Mesenchymal stem cell (in vitro differentiated cells and primary cell): ENCODE results near the gene SLC34A3.

Source experiments
- DNase-seq: peaks from one replicate; pipeline ENCODE4 v3.0.0-alpha.2; 2013
- H2AFZ ChIP-seq: one replicate; pipeline ENCODE4 v1.6.1; 2013; ENCODE audit warnings: low read depth, mild to moderate bottlenecking, control low read depth, inconsistent platforms, low read length, moderate library complexity
- H2AK5ac ChIP-seq: 2 replicates; pipeline ENCODE4 v1.6.1; 2013; ENCODE audit warnings: low read length, moderate library complexity, mild to moderate bottlenecking, inconsistent platforms; ENCODE audit not compliant: severe bottlenecking
- H2BK120ac ChIP-seq: one replicate; pipeline ENCODE4 v1.6.1; 2013; ENCODE audit warnings: low read depth, mild to moderate bottlenecking, inconsistent platforms, low read length, moderate library complexity
- H2BK12ac ChIP-seq, 2 experiments: one replicate each; pipeline ENCODE4 v1.6.1; 2013; ENCODE audit warnings: inconsistent platforms in 2 of 2, low read length in 2 of 2, mild to moderate bottlenecking in 2 of 2, moderate library complexity in 2 of 2, control low read depth in 1 of 2
- H2BK15ac ChIP-seq: one replicate; pipeline ENCODE4 v1.6.1; 2013; ENCODE audit warnings: mild to moderate bottlenecking, low read depth, inconsistent platforms; ENCODE audit not compliant: poor library complexity, severe bottlenecking
- H2BK5ac ChIP-seq: 2 replicates; pipeline ENCODE4 v1.6.1; 2013; ENCODE audit warnings: low read depth, mild to moderate bottlenecking, low read length, control low read depth, inconsistent platforms; ENCODE audit not compliant: poor library complexity, severe bottlenecking
- H3K14ac ChIP-seq, 2 experiments: one replicate each; pipeline ENCODE4 v1.6.1; 2013; ENCODE audit warnings: inconsistent platforms in 2 of 2, low read length in 2 of 2, control low read depth in 1 of 2, mild to moderate bottlenecking in 1 of 2, moderate library complexity in 1 of 2
- H3K18ac ChIP-seq, 2 experiments: one replicate each; pipeline ENCODE4 v1.6.1; 2013; ENCODE audit warnings: inconsistent platforms in 2 of 2, low read length in 2 of 2, control low read depth in 1 of 2, low read depth in 1 of 2, mild to moderate bottlenecking in 1 of 2
- H3K23ac ChIP-seq, 2 experiments: one replicate each; pipeline ENCODE4 v1.6.1; 2013; ENCODE audit warnings: inconsistent platforms in 2 of 2, low read length in 2 of 2, mild to moderate bottlenecking in 2 of 2, moderate library complexity in 2 of 2, control low read depth in 1 of 2
- H3K27ac ChIP-seq: 2 replicates; pipeline ENCODE4 v1.5.1; 2013; ENCODE audit warnings: mild to moderate bottlenecking, moderate library complexity, low read length, control low read depth, inconsistent platforms; ENCODE audit not compliant: poor library complexity, severe bottlenecking
- H3K27me3 ChIP-seq, 2 experiments: 2 replicates each; pipeline versions ENCODE4 v1.6.1 to v1.7.0; 2013; ENCODE audit warnings: low read length in 2 of 2, mild to moderate bottlenecking in 2 of 2, moderate library complexity in 2 of 2, control low read depth in 1 of 2, inconsistent platforms in 1 of 2; ENCODE audit not compliant: control insufficient read depth in 1 of 2, insufficient read depth in 1 of 2
- H3K36me3 ChIP-seq, 2 experiments: 2 replicates each; pipeline versions ENCODE4 v1.6.1 to v1.7.0; 2013; ENCODE audit warnings: low read length in 2 of 2, control low read depth in 1 of 2, inconsistent platforms in 1 of 2, low read depth in 1 of 2, mild to moderate bottlenecking in 1 of 2; ENCODE audit not compliant: insufficient read depth in 2 of 2, control insufficient read depth in 1 of 2
- H3K4ac ChIP-seq, 2 experiments: one replicate each; pipeline ENCODE4 v1.6.1; 2013; ENCODE audit warnings: inconsistent platforms in 2 of 2, low read length in 2 of 2, mild to moderate bottlenecking in 2 of 2, moderate library complexity in 2 of 2, control low read depth in 1 of 2, low read depth in 1 of 2
- H3K4me1 ChIP-seq: 2 replicates; pipeline ENCODE4 v1.6.1; 2013; ENCODE audit warnings: low read depth, low read length, control low read depth; ENCODE audit not compliant: control insufficient read depth, insufficient read depth
- H3K4me2 ChIP-seq: 2 replicates; pipeline ENCODE4 v1.6.1; 2013; ENCODE audit warnings: low read length, mild to moderate bottlenecking, inconsistent platforms; ENCODE audit not compliant: poor library complexity, severe bottlenecking
- H3K4me3 ChIP-seq, 2 experiments: 2 replicates each; pipeline versions ENCODE4 v1.5.1 to v1.7.0; 2013; ENCODE audit warnings: low read length in 2 of 2, mild to moderate bottlenecking in 2 of 2, control low read depth in 1 of 2, low read depth in 1 of 2; ENCODE audit not compliant: insufficient read depth in 1 of 2
- H3K79me1 ChIP-seq: replicated peaks from 2 replicates; pipeline ENCODE4 v1.6.1; 2013; ENCODE audit warnings: mild to moderate bottlenecking, control low read depth, low read length, inconsistent platforms; ENCODE audit not compliant: poor library complexity, severe bottlenecking
- H3K9ac ChIP-seq: 2 replicates; pipeline ENCODE4 v1.7.0; 2013; ENCODE audit warnings: mild to moderate bottlenecking, low read length, moderate library complexity
- H3K9me3 ChIP-seq: 2 replicates; pipeline ENCODE4 v1.7.0; 2013; ENCODE audit warnings: mild to moderate bottlenecking, low read length; ENCODE audit not compliant: control insufficient read depth
- H4K8ac ChIP-seq: one replicate; pipeline ENCODE4 v1.6.1; 2013; ENCODE audit warnings: inconsistent platforms, mild to moderate bottlenecking, low read length, moderate library complexity
- H4K91ac ChIP-seq: one replicate; pipeline ENCODE4 v1.6.1; 2013; ENCODE audit warnings: mild to moderate bottlenecking, low read length, inconsistent platforms
- WGBS: methylation state at CpG from one replicate; pipeline ENCODE4 v1.1.7; 2013; ENCODE audit warnings: mixed read lengths; 5-methylcytosine and 5-hydroxymethylcytosine counted together

Gene SLC34A3

DNA sequence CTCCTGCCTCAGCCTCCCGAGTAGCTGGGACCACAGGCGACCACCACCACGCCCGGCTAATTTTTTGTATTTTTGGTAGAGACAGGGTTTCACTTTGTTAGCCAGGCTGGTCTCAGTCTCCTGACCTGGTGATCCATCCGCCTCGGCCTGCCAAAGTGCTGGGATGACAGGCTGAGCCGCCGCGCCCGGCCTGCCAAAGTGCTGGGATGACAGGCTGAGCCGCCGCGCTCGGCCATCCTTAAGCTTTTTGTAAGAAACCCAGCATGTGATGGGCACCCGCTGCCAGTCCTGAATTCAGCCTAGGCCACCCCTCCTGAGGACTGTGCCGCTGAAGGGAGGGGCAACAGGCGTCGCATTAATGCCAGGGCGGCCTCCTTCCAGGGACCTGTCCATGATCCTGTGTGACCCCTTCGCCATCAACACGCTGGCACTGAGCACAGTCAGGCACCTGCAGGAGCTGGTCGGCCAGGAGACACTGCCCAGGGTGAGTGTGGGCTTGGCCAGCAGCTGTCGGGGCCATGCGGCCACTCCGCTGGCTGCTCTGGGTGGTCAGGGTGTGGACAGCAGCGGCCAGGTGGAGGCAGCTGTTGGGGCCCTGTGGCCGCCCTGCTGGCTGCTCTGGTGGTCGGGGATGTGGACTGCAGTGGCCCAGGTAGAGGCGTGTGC, 34.9 kb downstream of the SLC34A3 start:
- Histone ChIP-seq H2BK5ac (no peak overlapping the region), H3K23ac (no peak overlapping the region), H3K18ac (no peak overlapping the region), H3K4me3 (no peak overlapping the region), H2AK5ac (no peak overlapping the region), H3K27me3 (no peaks in the 10 kb centered on the region), H2AFZ (no peak overlapping the region), H2BK15ac (peak overlapping the region; percentile 12), H4K91ac (peak overlapping the region; percentile 25), H3K4me1 (peaks cover 21% of the 10 kb centered on the region), H3K9ac (no peak overlapping the region), H3K9me3 (no peaks in the 10 kb centered on the region), H3K4ac (no peak overlapping the region), H3K27ac (no peak overlapping the region), H4K8ac (no peak overlapping the region), H3K79me1 (peaks cover 46% of the 10 kb centered on the region), H2BK120ac (no peak overlapping the region), H2BK12ac (peak overlapping the region in 1 of 2 experiments; percentile 73), H3K36me3 (peaks cover 62 to 79% of the 10 kb centered on the region in 2 experiments), H3K4me2 (no peak overlapping the region), H3K14ac (no peak overlapping the region)
- DNase-seq = no peak
- 96% methylated on average over 29 of the region's 29 CpGs for WGBS

DNA sequence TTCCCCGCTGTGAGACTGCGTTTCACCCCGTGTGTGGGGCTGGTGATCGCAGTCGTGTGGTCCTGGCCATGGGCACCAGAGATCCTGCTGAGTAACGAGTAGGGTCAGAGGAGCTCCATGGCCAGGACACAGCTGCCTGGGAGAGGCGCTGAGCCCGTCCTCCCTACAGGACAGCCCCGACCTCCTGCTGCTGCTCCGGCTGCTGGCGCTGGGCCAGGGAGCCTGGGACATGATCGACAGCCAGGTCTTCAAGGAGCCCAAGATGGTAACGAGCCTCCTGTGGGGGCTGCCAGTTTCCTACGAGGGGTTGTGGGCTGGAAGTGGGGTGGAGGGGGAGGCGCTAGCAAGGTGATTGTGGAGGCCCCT, 35.4 kb downstream of the SLC34A3 start:
- H3K4ac ChIP-seq = no peak overlapping the region
- peaks cover 67 to 83% of the 10 kb centered on the region in 2 experiments for H3K36me3 ChIP-seq
- H2AK5ac ChIP-seq = no peak overlapping the region
- H3K18ac ChIP-seq = no peak overlapping the region
- H3K4me1 ChIP-seq = peaks cover 23% of the 10 kb centered on the region
- H3K9me3 ChIP-seq = no peaks in the 10 kb centered on the region
- peak overlapping the region; percentile 12 for H2BK15ac ChIP-seq
- H3K9ac ChIP-seq = no peak overlapping the region
- DNase-seq = no peak
- no peak overlapping the region for H3K14ac ChIP-seq
- H4K8ac ChIP-seq = peak overlapping the region; percentile 24
- no peak overlapping the region for H2AFZ ChIP-seq
- H2BK5ac ChIP-seq = no peak overlapping the region
- no peak overlapping the region for H2BK120ac ChIP-seq
- no peak overlapping the region for H3K23ac ChIP-seq
- H4K91ac ChIP-seq = peak overlapping the region; percentile 25
- no peak overlapping the region for H3K27ac ChIP-seq
- H2BK12ac ChIP-seq = peak overlapping the region in 1 of 2 experiments; percentile 73
- H3K4me3 ChIP-seq = no peak overlapping the region
- H3K4me2 ChIP-seq = no peak overlapping the region
- WGBS = 97% methylated on average over 15 of the region's 15 CpGs
- H3K79me1 ChIP-seq = peaks cover 48% of the 10 kb centered on the region
- no peaks in the 10 kb centered on the region for H3K27me3 ChIP-seq

DNA sequence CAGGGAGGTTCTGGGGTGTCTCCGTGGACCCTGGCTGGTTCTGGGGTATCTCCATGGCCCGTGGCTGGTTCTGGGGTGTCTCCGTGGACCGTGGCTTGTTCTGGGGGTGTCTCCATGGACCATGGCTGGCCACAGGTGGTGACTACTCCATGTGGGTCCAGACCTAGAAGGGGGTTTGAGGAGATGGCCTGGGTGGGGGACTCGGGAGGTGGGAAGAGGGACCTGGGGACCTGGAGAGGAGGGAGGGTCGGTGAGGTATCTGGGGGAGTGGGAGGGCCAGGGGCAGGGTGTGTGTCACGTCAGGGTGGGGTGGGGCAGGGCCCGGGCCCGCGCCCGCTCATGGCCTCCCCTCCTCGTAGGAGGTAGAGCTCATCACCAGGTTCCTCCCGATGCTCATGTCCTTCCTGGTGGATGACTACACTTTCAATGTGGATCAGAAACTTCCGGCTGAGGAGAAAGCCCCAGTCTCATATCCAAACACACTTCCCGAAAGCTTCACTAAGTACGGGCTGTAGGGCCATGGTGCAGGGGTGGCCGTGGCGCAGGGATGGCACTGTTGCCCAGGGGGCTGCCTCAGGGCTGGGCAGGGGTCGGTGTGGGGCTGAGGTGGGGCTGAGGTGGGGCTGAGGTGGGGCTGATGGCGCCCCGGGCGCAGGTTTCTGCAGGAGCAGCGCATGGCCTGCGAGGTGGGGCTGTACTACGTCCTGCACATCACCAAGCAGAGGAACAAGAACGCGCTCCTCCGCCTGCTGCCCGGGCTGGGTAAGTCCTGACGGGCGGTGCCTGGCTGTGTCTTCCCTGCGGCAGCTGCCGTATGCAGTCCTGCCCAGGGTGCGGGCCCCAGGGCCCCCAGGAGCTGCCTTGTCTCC, 36.1 kb downstream of the SLC34A3 start:
- Histone ChIP-seq H4K91ac (peak overlapping the region; percentile 57), H2AK5ac (no peak overlapping the region), H3K36me3 (peaks cover 70 to 86% of the 10 kb centered on the region in 2 experiments), H2BK15ac (peak overlapping the region; percentile 12), H3K4me2 (no peak overlapping the region), H3K9ac (no peak overlapping the region), H2BK12ac (peak overlapping the region; percentile 69 to 75), H3K27ac (no peak overlapping the region), H3K18ac (peak overlapping the region; percentile 9 to 37), H4K8ac (peak overlapping the region; percentile 46), H3K14ac (peak overlapping the region in 1 of 2 experiments; percentile 47), H2AFZ (no peak overlapping the region), H2BK5ac (no peak overlapping the region), H3K4ac (peak overlapping the region in 1 of 2 experiments; percentile 37), H3K27me3 (no peaks in the 10 kb centered on the region), H3K4me3 (no peak overlapping the region), H2BK120ac (peak overlapping the region; percentile 66), H3K79me1 (peaks cover 45% of the 10 kb centered on the region), H3K9me3 (no peaks in the 10 kb centered on the region), H3K4me1 (peaks cover 21% of the 10 kb centered on the region), H3K23ac (no peak overlapping the region)
- no peak for DNase-seq
- WGBS = 94% methylated on average over 32 of the region's 34 CpGs

DNA sequence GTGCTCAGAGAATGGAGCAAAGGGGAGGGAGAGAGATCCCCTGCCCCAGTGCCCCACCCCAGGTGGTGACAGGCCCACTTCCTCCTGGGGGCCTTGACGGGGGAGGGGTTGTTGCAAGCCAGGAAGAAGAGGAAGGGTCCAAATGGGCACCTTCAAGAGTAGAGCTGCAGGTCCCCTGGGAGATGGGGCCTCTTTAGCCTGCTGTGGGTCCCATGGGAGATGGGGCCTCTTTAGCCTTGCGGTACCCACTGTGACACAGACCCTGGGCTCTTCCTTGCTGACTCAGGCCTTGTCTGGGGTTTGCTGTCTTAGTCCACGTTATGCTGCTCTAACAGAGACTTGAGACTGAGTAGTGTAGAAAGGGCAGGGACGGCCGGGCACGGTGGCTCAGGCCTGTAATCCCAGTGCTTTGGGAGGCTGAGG, 37.2 kb downstream of the SLC34A3 start:
- WGBS = 59% methylated on average over 6 of the region's 6 CpGs
- Histone ChIP-seq H3K18ac (peak overlapping the region; percentile 23 to 94), H3K4me3 (no peak overlapping the region), H2BK5ac (no peak overlapping the region), H3K36me3 (peaks cover 79 to 91% of the 10 kb centered on the region in 2 experiments), H2BK15ac (peak overlapping the region; percentile 30), H3K4me1 (peaks cover 19% of the 10 kb centered on the region), H3K4ac (peak overlapping the region; percentile 27 to 45), H3K27me3 (no peaks in the 10 kb centered on the region), H2AFZ (no peak overlapping the region), H3K9me3 (no peaks in the 10 kb centered on the region), H4K91ac (peak overlapping the region; percentile 79), H3K9ac (no peak overlapping the region), H2BK120ac (peak overlapping the region; percentile 91), H3K4me2 (no peak overlapping the region), H4K8ac (peak overlapping the region; percentile 88), H3K14ac (peak overlapping the region in 1 of 2 experiments; percentile 23), H3K79me1 (peaks cover 49% of the 10 kb centered on the region), H2AK5ac (no peak overlapping the region), H3K23ac (peak overlapping the region in 1 of 2 experiments; percentile 54), H2BK12ac (peak overlapping the region; percentile 65 to 95), H3K27ac (no peak overlapping the region)
- DNase-seq = peak; percentile 79
